Sigmoid colon (tissue), 7 donors: ENCODE results near the gene LCN2. TPM values are rescaled to one million over a fixed set of nuclear protein-coding genes. Genes with fewer than 3 reads are reported as not detected.

Experiments
- DNase-seq: peaks from one replicate; pipeline ENCODE4 v3.0.0-alpha.2; 2019
- H3K27ac ChIP-seq, 4 donors: fragments of 200-600 bp; sonication (generic); one replicate each; pipeline ENCODE4 v1.5.1; 2016 to 2019; ENCODE audit warnings: mild to moderate bottlenecking in 1 of 4
- H3K27me3 ChIP-seq, 3 donors: fragments of 200-600 bp; sonication (generic); one replicate each; pipeline ENCODE4 v1.5.1; 2019; ENCODE audit warnings: mild to moderate bottlenecking in 1 of 3
- H3K36me3 ChIP-seq, 4 donors: fragments of 200-600 bp; sonication (generic); one replicate each; pipeline ENCODE4 v1.5.1; 2016 to 2019
- H3K4me1 ChIP-seq, 4 donors: fragments of 200-600 bp; sonication (generic); one replicate each; pipeline ENCODE4 v1.5.1; 2017 to 2019
- H3K4me3 ChIP-seq, 4 donors: fragments of 200-600 bp; sonication (generic); one replicate each; pipeline ENCODE4 v1.5.1; 2017 to 2019; ENCODE audit warnings: mild to moderate bottlenecking in 2 of 4, moderate library complexity in 1 of 4
- H3K9me3 ChIP-seq, 4 donors: fragments of 200-600 bp in 3 of 4; sonication (generic) in 3 of 4; one replicate each; pipeline versions ENCODE4 v1.5.1 to v1.6.1; 2013 to 2019
- EP300 ChIP-seq, 4 donors: sonication (generic); formaldehyde crosslinking; IDR thresholded peaks; one replicate each; pipeline ENCODE4 v1.6.1; 2017; ENCODE audit warnings: antibody characterized with exemption in 4 of 4
- POLR2A ChIP-seq, 2 donors: fragments of 450-650 bp; IDR thresholded peaks; one replicate each; pipeline ENCODE4 v1.6.1; 2016; ENCODE audit warnings: antibody characterized with exemption in 2 of 2, mild to moderate bottlenecking in 2 of 2, moderate library complexity in 2 of 2
- POLR2AphosphoS5 ChIP-seq, 4 donors: sonication (generic); formaldehyde crosslinking; IDR thresholded peaks; one replicate each; pipeline ENCODE4 v1.6.1; 2017; ENCODE audit warnings: antibody characterized with exemption in 4 of 4
- WGBS, 2 donors: extraction: QIAGEN DNeasy Blood & Tissue Kit; methylation state at CpG; one replicate each; pipeline ENCODE4 v1.1.7; 2013; 5-methylcytosine and 5-hydroxymethylcytosine counted together
- intact Hi-C: fragments of 100-400 bp; cut with DNase I; formaldehyde crosslinking; loops from one replicate; pipeline ENCODE4 v1.15.1; 2023
- polyA plus RNA-seq, 3 donors: library from polyadenylated mRNA; stranded (reverse); fragments of 200-250 nt; gene quantifications; one replicate each; pipeline ENCODE4 v1.2.3, GENCODE V29; 2013
- total RNA-seq, 4 donors: library from RNA; depleted of rRNA; stranded (reverse); fragments of >200 nt; gene quantifications; one replicate each; pipeline ENCODE4 v1.1.0, GENCODE V29; 2016
- TF ChIP-seq, protein P1 (sequence below), 4 experiments: fragments of 450-650 bp in 3 of 4; fragments of 200-600 bp in 1 of 4; IDR thresholded peaks; one replicate each; pipeline ENCODE4 v1.5.1; 2016 to 2019; ENCODE audit warnings: antibody characterized with exemption in 4 of 4, mild to moderate bottlenecking in 3 of 4, moderate library complexity in 2 of 4
- donor health status: healthy with polysubstance abuse.
- donor health status: Bipolar disorder and iron deficiency.
- donor health status: healthy.

LCN2 gene
- total and polyA plus RNA-seq, 7 donors: 9.6 to 1,818 (median 79.8) TPM; not detected in 4

DNA sequence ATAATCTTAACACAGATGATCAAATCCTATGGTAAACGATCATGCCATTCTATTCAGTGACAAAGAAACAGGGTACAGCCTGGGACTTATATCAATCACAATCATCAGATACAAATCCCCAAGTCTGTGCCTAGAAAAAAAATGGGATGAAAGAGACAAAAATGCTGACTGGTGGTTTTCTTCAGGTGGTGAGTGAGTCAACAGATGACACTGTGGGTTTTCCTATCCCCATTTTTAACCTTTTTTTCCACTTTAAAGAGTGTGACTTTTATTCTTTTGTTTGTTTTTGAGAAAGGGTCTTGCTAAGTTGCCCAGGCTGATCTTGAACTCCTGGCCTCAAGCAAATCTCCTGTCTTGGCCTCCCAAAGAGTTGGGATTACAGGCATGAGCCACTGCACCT lies 39.0 kb downstream of the LCN2 start:
- intact Hi-C loops: no loop called here
- H3K27ac ChIP-seq: no peak overlapping the region
- peaks cover 0 to 34% (median 20%) of the 10 kb centered on the region in 4 donors for H3K4me1 ChIP-seq
- no peaks in the 10 kb centered on the region for H3K9me3 ChIP-seq
- no peaks in the 10 kb centered on the region for H3K27me3 ChIP-seq
- no peak overlapping the region for H3K4me3 ChIP-seq
- no peak for TF ChIP-seq EP300 (IDR thresholded peaks at IDR 0.05)
- TF ChIP-seq, protein P1, sequence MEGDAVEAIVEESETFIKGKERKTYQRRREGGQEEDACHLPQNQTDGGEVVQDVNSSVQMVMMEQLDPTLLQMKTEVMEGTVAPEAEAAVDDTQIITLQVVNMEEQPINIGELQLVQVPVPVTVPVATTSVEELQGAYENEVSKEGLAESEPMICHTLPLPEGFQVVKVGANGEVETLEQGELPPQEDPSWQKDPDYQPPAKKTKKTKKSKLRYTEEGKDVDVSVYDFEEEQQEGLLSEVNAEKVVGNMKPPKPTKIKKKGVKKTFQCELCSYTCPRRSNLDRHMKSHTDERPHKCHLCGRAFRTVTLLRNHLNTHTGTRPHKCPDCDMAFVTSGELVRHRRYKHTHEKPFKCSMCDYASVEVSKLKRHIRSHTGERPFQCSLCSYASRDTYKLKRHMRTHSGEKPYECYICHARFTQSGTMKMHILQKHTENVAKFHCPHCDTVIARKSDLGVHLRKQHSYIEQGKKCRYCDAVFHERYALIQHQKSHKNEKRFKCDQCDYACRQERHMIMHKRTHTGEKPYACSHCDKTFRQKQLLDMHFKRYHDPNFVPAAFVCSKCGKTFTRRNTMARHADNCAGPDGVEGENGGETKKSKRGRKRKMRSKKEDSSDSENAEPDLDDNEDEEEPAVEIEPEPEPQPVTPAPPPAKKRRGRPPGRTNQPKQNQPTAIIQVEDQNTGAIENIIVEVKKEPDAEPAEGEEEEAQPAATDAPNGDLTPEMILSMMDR (IDR thresholded peaks at IDR 0.05): no peak
- TF ChIP-seq POLR2AphosphoS5 (IDR thresholded peaks at IDR 0.05): no peak
- no peak for TF ChIP-seq POLR2A (IDR thresholded peaks at IDR 0.05)
- peaks cover 0 to 67% (median 25%) of the 10 kb centered on the region in 4 donors for H3K36me3 ChIP-seq
- DNase-seq: no peak
- 65 to 76% methylated on average over 1 of the region's 1 CpG for WGBS, 2 donors

DNA sequence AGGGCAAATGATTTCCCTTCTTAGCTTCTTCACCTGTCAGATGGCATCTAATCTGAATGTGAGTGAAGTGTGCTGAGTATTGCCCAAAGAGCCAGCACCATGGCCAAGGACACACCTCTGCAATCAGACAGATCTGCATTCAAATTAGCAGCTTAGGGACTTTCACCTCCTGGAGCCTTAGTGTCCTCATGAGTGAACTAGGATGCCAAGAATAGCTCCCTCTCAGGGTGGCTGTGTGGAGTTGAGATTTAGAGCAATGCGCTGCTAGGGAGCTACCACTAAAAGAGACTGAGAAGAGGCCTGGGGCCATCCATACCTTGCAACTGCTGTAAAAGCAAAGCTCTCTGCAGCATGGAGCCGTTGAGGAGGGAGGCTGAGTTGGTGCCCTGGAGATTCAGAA lies 40.8 kb downstream of the LCN2 start:
- no peak for DNase-seq
- peaks cover 0 to 49% (median 21%) of the 10 kb centered on the region in 4 donors for H3K36me3 ChIP-seq
- no peak overlapping the region for H3K27ac ChIP-seq
- TF ChIP-seq, protein P1 (IDR thresholded peaks at IDR 0.05): no peak
- no peak for TF ChIP-seq POLR2AphosphoS5 (IDR thresholded peaks at IDR 0.05)
- TF ChIP-seq POLR2A (IDR thresholded peaks at IDR 0.05): no peak
- TF ChIP-seq EP300 (IDR thresholded peaks at IDR 0.05): no peak
- H3K9me3 ChIP-seq: no peaks in the 10 kb centered on the region
- intact Hi-C loops: loop anchor here (5.0 kb wide), 2 partner anchors 63 to 87 kb away; partner anchors contain the start of genes GOLGA2, PTGES2 and SWI5
- H3K27me3 ChIP-seq: no peaks in the 10 kb centered on the region
- 81 to 91% methylated on average over 2 of the region's 2 CpGs for WGBS, 2 donors
- H3K4me3 ChIP-seq: no peak overlapping the region
- H3K4me1 ChIP-seq: peaks cover 0 to 36% (median 22%) of the 10 kb centered on the region in 4 donors

DNA sequence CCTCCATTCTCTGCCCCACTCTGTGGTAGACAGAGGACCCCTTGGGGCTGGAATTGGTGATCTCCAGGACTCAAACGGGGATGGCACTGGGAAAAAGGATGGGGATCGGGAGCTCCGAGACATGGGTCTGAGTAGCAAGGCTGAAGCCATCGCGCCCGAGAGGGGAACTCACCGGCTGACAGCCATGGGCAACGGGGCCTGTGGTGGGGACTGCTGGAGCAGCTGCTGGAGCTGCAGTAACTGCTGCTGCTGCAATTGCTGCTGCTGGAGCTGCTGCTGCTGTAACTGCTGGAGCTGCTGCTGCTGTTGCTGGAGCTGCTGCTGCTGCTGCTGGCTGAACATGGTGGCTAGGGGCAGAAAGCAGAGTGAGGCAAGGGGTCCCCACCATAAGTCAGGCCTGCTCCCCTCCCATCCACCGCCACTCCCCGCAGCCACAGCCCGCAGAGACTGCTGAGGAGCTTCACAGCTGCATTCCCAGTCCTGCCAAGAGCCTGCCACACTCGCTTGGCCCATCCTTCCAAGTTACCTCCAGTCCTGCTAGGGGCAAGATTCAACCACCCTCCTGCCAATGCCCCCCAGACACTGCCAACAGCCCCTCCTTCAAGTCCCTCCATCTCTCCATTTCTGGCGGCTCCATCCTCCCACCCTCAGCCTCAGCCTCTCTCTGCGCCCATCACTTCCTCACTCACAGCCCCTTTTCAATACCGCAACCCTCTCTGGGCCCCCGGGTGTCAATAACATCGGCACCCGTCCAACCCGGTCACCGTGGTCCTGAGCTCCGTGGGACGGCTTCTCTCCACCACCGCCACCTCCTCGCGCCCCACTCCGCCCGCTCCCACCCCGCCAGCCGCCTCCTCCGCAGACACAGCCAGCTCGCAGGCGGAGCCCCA lies 41.5 kb downstream of the LCN2 start:
- Histone ChIP-seq H3K36me3 (peaks cover 0 to 41% (median 17%) of the 10 kb centered on the region in 4 donors), H3K27ac (peak overlapping the region; percentile 87 to 96 (median 93)), H3K9me3 (no peaks in the 10 kb centered on the region), H3K4me1 (peaks cover 0 to 36% (median 22%) of the 10 kb centered on the region in 4 donors), H3K4me3 (peak overlapping the region; percentile 66 to 96 (median 90)), H3K27me3 (no peaks in the 10 kb centered on the region)
- DNase-seq: no peak
- intact Hi-C loops: loop anchor here (5.0 kb wide), 2 partner anchors 63 to 87 kb away; partner anchors contain the start of genes GOLGA2, PTGES2 and SWI5
- no peak for TF ChIP-seq EP300 (IDR thresholded peaks at IDR 0.05)
- no peak for TF ChIP-seq POLR2A (IDR thresholded peaks at IDR 0.05)
- TF ChIP-seq, protein P1 (IDR thresholded peaks at IDR 0.05): no peak
- no peak for TF ChIP-seq POLR2AphosphoS5 (IDR thresholded peaks at IDR 0.05)
- WGBS, 2 donors: 21 to 22% methylated on average over 32 of the region's 32 CpGs

DNA sequence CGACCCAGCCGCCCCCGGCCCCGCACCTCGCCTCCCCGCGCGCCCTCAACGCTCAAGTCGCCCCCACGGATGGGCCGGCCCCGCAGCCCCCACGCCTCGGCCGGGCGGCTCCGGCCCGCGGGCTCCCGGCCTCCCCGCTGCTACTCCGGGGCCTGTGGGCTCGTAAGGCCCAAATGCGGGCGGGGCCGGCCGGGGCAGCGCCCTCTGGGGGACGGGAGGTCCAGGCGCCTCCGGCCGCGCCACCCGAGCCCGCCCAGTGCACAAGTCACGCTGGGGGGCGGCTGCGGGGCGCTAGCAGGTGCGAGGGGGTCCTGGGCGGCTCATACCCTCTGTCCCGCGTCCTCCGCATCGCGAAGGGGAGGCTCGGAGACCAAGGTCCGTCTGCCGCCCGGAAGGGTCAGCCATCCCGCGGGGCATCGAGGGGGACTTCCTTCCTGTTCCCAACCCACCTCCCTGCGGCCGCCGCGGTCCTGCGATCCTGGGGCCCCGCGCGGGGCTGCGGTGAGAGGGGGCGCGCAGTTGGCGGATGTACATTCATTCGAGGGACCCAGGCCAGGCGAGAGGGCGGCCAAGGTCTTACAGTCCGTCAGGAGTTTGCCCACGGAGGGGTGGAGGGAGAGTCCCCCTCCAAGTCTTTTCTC lies 42.3 kb downstream of the LCN2 start, which contains the start of gene CIZ1:
CIZ1 (minus strand) TSS at position 167 of the 641 bp plus-strand sequence. CDS start 715 bp downstream, outside the sequence.
- peaks cover 0 to 36% (median 22%) of the 10 kb centered on the region in 4 donors for H3K4me1 ChIP-seq
- no peaks in the 10 kb centered on the region for H3K9me3 ChIP-seq
- H3K36me3 ChIP-seq: peaks cover 0 to 33% (median 13%) of the 10 kb centered on the region in 4 donors
- H3K27ac ChIP-seq: peak within 1 kb of the TSS; percentile 87 to 96 (median 93)
- 0 to 1% methylated on average over 71 of the region's 71 CpGs for WGBS, 2 donors
- intact Hi-C loops: loop anchor here (5.0 kb wide), 2 partner anchors 64 to 86 kb away; partner anchors contain the start of genes GOLGA2, PTGES2 and SWI5
- peak within 1 kb of the TSS; percentile 66 to 96 (median 90) for H3K4me3 ChIP-seq
- TF ChIP-seq EP300 (IDR thresholded peaks at IDR 0.05): no peak
- TF ChIP-seq, protein P1 (IDR thresholded peaks at IDR 0.05): peak; percentile 10 to 90 (median 46)
- peak in 1 of 2 donors; percentile 29 for TF ChIP-seq POLR2A (IDR thresholded peaks at IDR 0.05)
- TF ChIP-seq POLR2AphosphoS5 (IDR thresholded peaks at IDR 0.05): peak; percentile 12 to 75 (median 54)
- DNase-seq: peak; percentile 90
- H3K27me3 ChIP-seq: no peaks in the 10 kb centered on the region
